NT2/D1 (cell line): Measurements from ENCODE around the gene DBNDD2.

Source experiments
- YY1 ChIP-seq: IDR thresholded peaks from 2 replicates; pipeline ENCODE4 v1.6.1; 2011; ENCODE audit not compliant: insufficient read length, insufficient read depth
- ZNF274 ChIP-seq: IDR thresholded peaks from 2 replicates; pipeline ENCODE4 v1.6.1; 2011; ENCODE audit warnings: mild to moderate bottlenecking, low read depth, low read length

DNA sequence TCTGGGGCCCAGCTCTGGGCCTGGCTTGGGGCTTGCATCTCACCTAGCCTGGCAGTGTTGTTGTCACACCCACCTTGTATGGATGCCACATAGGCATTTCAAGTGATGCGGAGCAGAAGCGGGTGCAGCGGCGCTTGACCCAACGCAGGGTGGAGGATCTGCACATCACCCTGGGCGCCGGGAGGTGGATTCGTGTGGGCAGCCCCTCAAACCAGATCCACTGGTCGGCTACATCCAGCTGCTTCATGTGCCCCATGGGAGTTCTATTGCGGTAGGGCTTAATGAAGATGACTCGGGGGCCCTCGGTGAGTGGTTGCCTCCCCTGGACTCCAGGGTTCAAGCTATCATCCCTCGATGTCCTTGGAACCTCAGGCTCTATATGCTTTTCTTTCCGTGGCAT is 33.1 kb upstream of the DBNDD2 start:
- no peak for TF ChIP-seq ZNF274
- TF ChIP-seq YY1: no peak
